GM12864 (cell line): Measurements from ENCODE around the gene TBC1D3H.
"Not testable (repeated sequence)": the region's sequence is repeated elsewhere in the genome, so short reads cannot be mapped to it uniquely, and the experiment has no call there.

ENCODE experiments used
- DNase-seq: peaks from one replicate; pipeline ENCODE4 v3.0.0-alpha.2; 2011; ENCODE audit warnings: low read depth
- H3K4me3 ChIP-seq: 2 replicates; pipeline ENCODE4 v1.5.1; 2011; ENCODE audit warnings: mild to moderate bottlenecking, low read depth, low read length, control low read depth

Gene TBC1D3H

DNA sequence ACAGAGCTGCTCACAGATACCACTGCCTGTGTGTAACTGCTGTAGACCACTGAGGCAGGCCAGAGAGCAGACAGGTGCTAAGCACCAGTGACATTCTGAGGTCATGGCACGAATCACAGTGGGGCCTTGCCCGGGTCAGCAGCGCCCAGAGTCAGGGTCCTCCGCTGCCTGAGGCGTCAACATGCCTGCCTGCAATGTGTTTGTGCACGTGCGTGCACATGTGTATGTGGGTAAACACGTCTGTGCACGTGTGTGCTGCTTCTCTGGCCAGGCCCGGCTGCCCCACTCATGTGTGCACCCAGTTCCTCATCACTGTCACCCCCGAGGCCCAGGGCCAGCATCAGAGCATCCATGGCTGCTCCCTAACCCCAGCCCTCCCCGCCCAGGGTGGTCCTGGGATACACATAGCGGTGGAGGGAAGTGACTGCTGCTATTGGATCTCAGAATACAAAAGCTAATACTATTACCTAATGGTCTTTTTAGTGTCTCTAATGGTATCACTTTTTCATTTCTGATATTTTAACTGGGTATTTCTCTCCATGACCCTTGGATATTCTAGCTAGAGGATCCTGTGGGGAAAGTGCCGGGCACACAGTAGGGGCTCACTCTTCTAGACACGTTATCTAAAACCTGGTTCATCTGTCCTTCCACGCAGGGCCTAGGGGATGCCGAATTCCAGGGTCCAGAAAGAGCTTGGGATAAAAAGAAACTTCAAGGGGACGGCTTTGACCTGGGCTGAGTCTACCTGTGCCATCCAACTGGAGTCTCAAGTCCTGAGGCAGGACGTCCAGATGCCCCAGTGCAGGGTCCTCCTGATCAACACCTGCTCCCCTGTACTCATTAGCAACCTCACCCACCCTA lies at the start of gene TBC1D3H:
TSS of gene TBC1D3H (minus strand) at position 51 of the 861 bp plus-strand sequence. CDS start 1,540 bp downstream, outside the sequence.
- not testable (repeated sequence) for H3K4me3 ChIP-seq, DNase-seq

GRCh38 chr17:36428891-36429290 lies 40.7 kb upstream of the TBC1D3H start:
- H3K4me3 ChIP-seq, DNase-seq: not testable (repeated sequence)

GRCh38 chr17:36415180-36415941 lies 27.1 kb upstream of the TBC1D3H start:
- DNase-seq, H3K4me3 ChIP-seq: not testable (repeated sequence)

GRCh38 chr17:36390943-36391645 lies 2.9 kb upstream of the TBC1D3H start:
- DNase-seq, H3K4me3 ChIP-seq: not testable (repeated sequence)

DNA sequence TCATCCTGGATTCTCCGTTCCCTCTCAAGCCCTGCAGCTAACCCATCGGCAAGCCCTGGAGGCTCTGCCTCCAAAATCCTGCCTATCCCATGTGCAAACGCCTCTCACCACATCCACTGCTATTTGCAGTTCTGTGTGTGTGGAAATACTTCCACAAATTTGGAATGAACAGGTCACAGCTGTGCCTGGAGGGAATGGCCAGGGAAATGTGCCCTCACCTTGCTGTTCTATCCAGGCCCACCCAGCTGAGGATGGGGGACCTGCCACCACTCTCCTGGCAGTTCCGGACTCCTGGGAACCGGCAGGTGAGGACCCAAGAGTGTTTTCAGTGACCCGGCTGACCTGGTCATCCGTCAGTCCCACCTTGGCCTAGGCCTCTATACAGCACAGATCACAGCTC lies 12.3 kb downstream of the TBC1D3H start:
- DNase-seq, H3K4me3 ChIP-seq: not testable (repeated sequence)

GRCh38 chr17:36362496-36362895 lies 25.7 kb downstream of the TBC1D3H start:
- DNase-seq, H3K4me3 ChIP-seq: not testable (repeated sequence)
